ENCODE data around the gene HACD2.
A peak's percentile ranks its signal among the peaks of the same experiment; 100 is the strongest.
"Not testable (repeated sequence)": the region's sequence is repeated elsewhere in the genome, so short reads cannot be mapped to it uniquely, and the experiment has no call there.

The HACD2 gene

GRCh38 chr3:123611674-123612073, 26.8 kb upstream of the HACD2 start:
- not testable (repeated sequence) for DNase-seq (ENCODE audit: low read depth, low spot score)

GRCh38 chr3:123611082-123611481, 26.2 kb upstream of the HACD2 start:
- no peak for DNase-seq (ENCODE audit: low read depth, low spot score)

- DNase-seq (ENCODE audit: low read depth, low spot score), result no peak
Observed at GRCh38 chr3:123610331-123610730, 25.5 kb upstream of the HACD2 start.

- no peak for DNase-seq (ENCODE audit: low read depth, low spot score)
Observed at GRCh38 chr3:123609063-123609462, 24.2 kb upstream of the HACD2 start.

GRCh38 chr3:123608263-123608937, 23.5 kb upstream of the HACD2 start:
- DNase-seq (ENCODE audit: low read depth, low spot score), result no peak

- no peak for DNase-seq (ENCODE audit: low read depth, low spot score)
Observed at GRCh38 chr3:123606527-123606926, 21.7 kb upstream of the HACD2 start.

- DNase-seq (ENCODE audit: low read depth, low spot score), result peak; percentile 42
Observed at GRCh38 chr3:123605789-123606234, 21.0 kb upstream of the HACD2 start.

- DNase-seq (ENCODE audit: low read depth, low spot score), result not testable (repeated sequence)
Observed at GRCh38 chr3:123603153-123603552, 18.3 kb upstream of the HACD2 start.

GRCh38 chr3:123602325-123602724, 17.5 kb upstream of the HACD2 start:
- no peak for DNase-seq (ENCODE audit: low read depth, low spot score)

GRCh38 chr3:123600863-123601262, 16.0 kb upstream of the HACD2 start:
- DNase-seq (ENCODE audit: low read depth, low spot score), result not testable (repeated sequence)

- no peak for DNase-seq (ENCODE audit: low read depth, low spot score)
Observed at GRCh38 chr3:123597561-123597960, 12.7 kb upstream of the HACD2 start.

GRCh38 chr3:123595396-123596180, 10.7 kb upstream of the HACD2 start:
- no peak for DNase-seq (ENCODE audit: low read depth, low spot score)

- DNase-seq (ENCODE audit: low read depth, low spot score), result no peak
Observed at GRCh38 chr3:123593381-123593780, 8.5 kb upstream of the HACD2 start.

GRCh38 chr3:123590685-123591450, 6.0 kb upstream of the HACD2 start:
- no peak for DNase-seq (ENCODE audit: low read depth, low spot score)

- no peak for DNase-seq (ENCODE audit: low read depth, low spot score)
Observed at GRCh38 chr3:123587401-123587800, 2.5 kb upstream of the HACD2 start.

GRCh38 chr3:123586968-123587367, 2.1 kb upstream of the HACD2 start:
- DNase-seq (ENCODE audit: low read depth, low spot score), result no peak

- peak; percentile 47 for DNase-seq (ENCODE audit: low read depth, low spot score)
Observed at GRCh38 chr3:123586131-123586530, 1.3 kb upstream of the HACD2 start.

- DNase-seq (ENCODE audit: low read depth, low spot score), result no peak
Observed at GRCh38 chr3:123584284-123584987, 417 bp downstream of the HACD2 start.

GRCh38 chr3:123583561-123583960, 1.3 kb downstream of the HACD2 start:
- DNase-seq (ENCODE audit: low read depth, low spot score), result no peak

- no peak for DNase-seq (ENCODE audit: low read depth, low spot score)
Observed at GRCh38 chr3:123582315-123582714, 2.5 kb downstream of the HACD2 start.

GRCh38 chr3:123576122-123576521, 8.7 kb downstream of the HACD2 start:
- DNase-seq (ENCODE audit: low read depth, low spot score), result no peak

GRCh38 chr3:123571973-123572365, 12.9 kb downstream of the HACD2 start:
- DNase-seq (ENCODE audit: low read depth, low spot score), result no peak
